22Rv1 (cell line): Measurements from ENCODE around the gene GLOD4.
"Not testable (repeated sequence)": the region's sequence is repeated elsewhere in the genome, so short reads cannot be mapped to it uniquely, and the experiment has no call there.

Experiments used
- CTCF ChIP-seq: fragments of 450-650 bp; IDR thresholded peaks from 2 replicates; pipeline ENCODE4 v1.5.1; 2017; ENCODE audit warnings: mild to moderate bottlenecking
- ZFX ChIP-seq: fragments of 450-650 bp; IDR thresholded peaks from 2 replicates; pipeline ENCODE4 v1.6.1; 2017; ENCODE audit warnings: antibody characterized with exemption, borderline replicate concordance

- not testable (repeated sequence) for TF ChIP-seq ZFX, CTCF
These were observed 47.5 kb upstream of the GLOD4 start for GRCh38 chr17:829614-830013.
